Measurements from ENCODE around the gene CACUL1. TPM values are rescaled to one million over a fixed set of nuclear protein-coding genes. Genes with fewer than 3 reads are reported as not detected.

The CACUL1 gene
- total and polyA plus RNA-seq, 9 of the 15 experiments (the other 6 are each of a cell fraction or from before 2014, with no cell fraction given): 4.5 to 17.1 (median 13.5) TPM

DNA sequence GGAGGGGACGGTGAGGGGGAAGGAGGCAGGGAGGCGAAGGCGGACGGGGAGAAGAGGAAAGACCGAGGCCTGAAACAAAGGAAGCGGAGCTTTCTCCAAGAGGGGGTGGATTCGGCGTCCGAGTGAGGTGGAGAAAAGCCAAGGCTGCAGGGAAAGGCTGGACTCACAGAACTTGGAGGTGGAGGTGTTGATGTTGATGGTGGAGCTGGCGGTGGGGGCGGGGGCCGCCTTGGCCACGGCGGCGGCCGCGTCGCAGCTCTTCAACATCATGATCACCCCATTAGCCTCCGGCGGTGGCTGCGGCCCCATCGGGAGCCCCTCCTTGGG is 578 bp downstream of the CACUL1 start (continued):
- TF ChIP-seq ZNF639 (CRISPR knock-in tag; conservative IDR thresholded peaks at IDR 0.05 in 1 of 2, IDR thresholded peaks at IDR 0.05 in 1 of 2) (no peak), ARID1B (IDR thresholded peaks at IDR 0.05) (0 out of 2 replicates have a peak, but pooled peaks have one; percentile 35), YY1 (IDR thresholded peaks at IDR 0.05; ENCODE audit: borderline replicate concordance in 1 of 3, control insufficient read depth in 1 of 3, extremely low read depth in 1 of 3, insufficient read depth in 3 of 3, insufficient read length in 1 of 3, insufficient replicate concordance in 2 of 3, low read depth in 1 of 3, low read length in 2 of 3) (peak in 1 of 3 experiments; percentile 17), LEF1 (IDR thresholded peaks at IDR 0.05) (0 out of 2 replicates have a peak, but pooled peaks have one; percentile 12), PURB (CRISPR knock-in tag; IDR thresholded peaks at IDR 0.05; ENCODE audit: low read depth) (no peak), ZNF668 (CRISPR knock-in tag; IDR thresholded peaks at IDR 0.05) (no peak), FOXK2 (conservative IDR thresholded peaks at IDR 0.05 in 1 of 2, IDR thresholded peaks at IDR 0.05 in 1 of 2; ENCODE audit: low read depth in 2 of 2) (peak; percentile 47 to 49; a peak in 2 of 4 replicates), SOX6 (IDR thresholded peaks at IDR 0.05) (no peak), ZNF184 (CRISPR knock-in tag; IDR thresholded peaks at IDR 0.05) (no peak), ESRRA (IDR thresholded peaks at IDR 0.05; ENCODE audit: borderline replicate concordance, low read depth) (no peak), ZNF121 (CRISPR knock-in tag; conservative IDR thresholded peaks at IDR 0.05) (no peak), PHF8 (IDR thresholded peaks at IDR 0.05; ENCODE audit: borderline replicate concordance, low read length) (no peak), ZC3H8 (IDR thresholded peaks at IDR 0.05) (no peak), MTA1 (IDR thresholded peaks at IDR 0.05; ENCODE audit: borderline replicate concordance) (peak; percentile 69; the same call in 1 of the 2 replicates), EP400 (IDR thresholded peaks at IDR 0.05) (0 out of 2 replicates have a peak, but pooled peaks have one; percentile 21), ZNF766 (CRISPR knock-in tag; conservative IDR thresholded peaks at IDR 0.05) (no peak), ZFX (CRISPR knock-in tag; IDR thresholded peaks at IDR 0.05) (0 out of 2 replicates have a peak, but pooled peaks have one; percentile 33), EGR1 (conservative IDR thresholded peaks at IDR 0.05) (peak; percentile 46), ZFP36 (IDR thresholded peaks at IDR 0.05; ENCODE audit: low read depth, low read length, partially characterized antibody) (no peak), CREM (IDR thresholded peaks at IDR 0.05; ENCODE audit: low read depth) (peak; percentile 69), E2F3 (CRISPR knock-in tag; IDR thresholded peaks at IDR 0.05) (no peak)
- TF ChIP-seq, protein P1, sequence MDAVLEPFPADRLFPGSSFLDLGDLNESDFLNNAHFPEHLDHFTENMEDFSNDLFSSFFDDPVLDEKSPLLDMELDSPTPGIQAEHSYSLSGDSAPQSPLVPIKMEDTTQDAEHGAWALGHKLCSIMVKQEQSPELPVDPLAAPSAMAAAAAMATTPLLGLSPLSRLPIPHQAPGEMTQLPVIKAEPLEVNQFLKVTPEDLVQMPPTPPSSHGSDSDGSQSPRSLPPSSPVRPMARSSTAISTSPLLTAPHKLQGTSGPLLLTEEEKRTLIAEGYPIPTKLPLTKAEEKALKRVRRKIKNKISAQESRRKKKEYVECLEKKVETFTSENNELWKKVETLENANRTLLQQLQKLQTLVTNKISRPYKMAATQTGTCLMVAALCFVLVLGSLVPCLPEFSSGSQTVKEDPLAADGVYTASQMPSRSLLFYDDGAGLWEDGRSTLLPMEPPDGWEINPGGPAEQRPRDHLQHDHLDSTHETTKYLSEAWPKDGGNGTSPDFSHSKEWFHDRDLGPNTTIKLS (IDR thresholded peaks at IDR 0.05; ENCODE audit: borderline replicate concordance, low read depth): no peak
- TF ChIP-seq, protein P2, sequence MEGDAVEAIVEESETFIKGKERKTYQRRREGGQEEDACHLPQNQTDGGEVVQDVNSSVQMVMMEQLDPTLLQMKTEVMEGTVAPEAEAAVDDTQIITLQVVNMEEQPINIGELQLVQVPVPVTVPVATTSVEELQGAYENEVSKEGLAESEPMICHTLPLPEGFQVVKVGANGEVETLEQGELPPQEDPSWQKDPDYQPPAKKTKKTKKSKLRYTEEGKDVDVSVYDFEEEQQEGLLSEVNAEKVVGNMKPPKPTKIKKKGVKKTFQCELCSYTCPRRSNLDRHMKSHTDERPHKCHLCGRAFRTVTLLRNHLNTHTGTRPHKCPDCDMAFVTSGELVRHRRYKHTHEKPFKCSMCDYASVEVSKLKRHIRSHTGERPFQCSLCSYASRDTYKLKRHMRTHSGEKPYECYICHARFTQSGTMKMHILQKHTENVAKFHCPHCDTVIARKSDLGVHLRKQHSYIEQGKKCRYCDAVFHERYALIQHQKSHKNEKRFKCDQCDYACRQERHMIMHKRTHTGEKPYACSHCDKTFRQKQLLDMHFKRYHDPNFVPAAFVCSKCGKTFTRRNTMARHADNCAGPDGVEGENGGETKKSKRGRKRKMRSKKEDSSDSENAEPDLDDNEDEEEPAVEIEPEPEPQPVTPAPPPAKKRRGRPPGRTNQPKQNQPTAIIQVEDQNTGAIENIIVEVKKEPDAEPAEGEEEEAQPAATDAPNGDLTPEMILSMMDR (IDR thresholded peaks at IDR 0.05 in 2 of 3, conservative IDR thresholded peaks at IDR 0.05 in 1 of 3; ENCODE audit: insufficient read depth in 2 of 3, low read depth in 1 of 3, low read length in 3 of 3): no peak

Data from K562 (cell line).